Measurements from ENCODE around the gene RAP1GDS1.
"Not testable (repeated sequence)": the region's sequence is repeated elsewhere in the genome, so short reads cannot be mapped to it uniquely, and the experiment has no call there.

Gene RAP1GDS1

GRCh38 chr4:98260579-98261404, at the start of gene RAP1GDS1:
Gene RAP1GDS1, plus strand, starts transcription at chr4:98261384. Its CDS starts 182 bp downstream, at chr4:98261566.
- DNase-seq = peak; percentile 80 to 98 (median 93)

GRCh38 chr4:98222306-98222705, 38.9 kb upstream of the RAP1GDS1 start:
- DNase-seq = no peak

GRCh38 chr4:98226396-98226795, 34.8 kb upstream of the RAP1GDS1 start:
- no peak for DNase-seq

GRCh38 chr4:98230961-98231360, 30.2 kb upstream of the RAP1GDS1 start:
- no peak for DNase-seq

- DNase-seq = no peak
Measured at GRCh38 chr4:98232202-98232601, 29.0 kb upstream of the RAP1GDS1 start.

GRCh38 chr4:98237204-98237603, 24.0 kb upstream of the RAP1GDS1 start:
- no peak for DNase-seq

- no peak for DNase-seq
Measured at GRCh38 chr4:98242063-98242462, 19.1 kb upstream of the RAP1GDS1 start.

- DNase-seq = no peak
Measured at GRCh38 chr4:98242538-98242937, 18.6 kb upstream of the RAP1GDS1 start.

- DNase-seq = no peak
Measured at GRCh38 chr4:98245226-98245625, 16.0 kb upstream of the RAP1GDS1 start.

GRCh38 chr4:98248934-98249333, 12.2 kb upstream of the RAP1GDS1 start:
- DNase-seq = no peak

GRCh38 chr4:98249831-98250230, 11.4 kb upstream of the RAP1GDS1 start:
- DNase-seq = no peak

GRCh38 chr4:98253499-98253898, 7.7 kb upstream of the RAP1GDS1 start:
- no peak for DNase-seq

- DNase-seq = peak in 12 of 14 donors; percentile 33 to 84 (median 70)
Measured at GRCh38 chr4:98260047-98260578, 1.1 kb upstream of the RAP1GDS1 start.

- peak; percentile 9 to 81 (median 65) for DNase-seq
Measured at GRCh38 chr4:98261405-98262291, 464 bp downstream of the RAP1GDS1 start.

GRCh38 chr4:98262431-98262830, 1.2 kb downstream of the RAP1GDS1 start:
- DNase-seq = peak in 6 of 14 donors; percentile 1 to 7 (median 4)

GRCh38 chr4:98267498-98267897, 6.3 kb downstream of the RAP1GDS1 start:
- no peak for DNase-seq

GRCh38 chr4:98275145-98275544, 14.0 kb downstream of the RAP1GDS1 start:
- DNase-seq = no peak

- no peak for DNase-seq
Measured at GRCh38 chr4:98283219-98284189, 22.3 kb downstream of the RAP1GDS1 start.

- DNase-seq = no peak
Measured at GRCh38 chr4:98284640-98285046, 23.5 kb downstream of the RAP1GDS1 start.

GRCh38 chr4:98285676-98286075, 24.5 kb downstream of the RAP1GDS1 start:
- no peak for DNase-seq

GRCh38 chr4:98287328-98287727, 26.1 kb downstream of the RAP1GDS1 start:
- no peak for DNase-seq

GRCh38 chr4:98288671-98289070, 27.5 kb downstream of the RAP1GDS1 start:
- not testable (repeated sequence) for DNase-seq

All from C1 segment of cervical spinal cord (tissue), 14 donors.